K562 (cell line): ENCODE results near the gene FLII. TPM values are rescaled to one million over a fixed set of nuclear protein-coding genes. Genes with fewer than 3 reads are reported as not detected.

Experiments
- ATAC-seq: fragments of 200-7000 bp; cut with Tn5 transposase; 3 replicates; pipeline ENCODE4 v1.9.1; 2020; ENCODE audit warnings: moderate library complexity
- BruUV-seq: library from RNA; stranded (reverse); fragments of 400-500 nt; replicated peaks from 2 replicates; lab custom pipeline; 2021; lab: Mats Ljungman, UMichigan
- CTCF ChIA-PET: fragments of 300-600 bp; formaldehyde crosslinking; extraction: SDS; loops from one replicate; lab custom pipeline; 2021; ENCODE audit warnings: low intra/inter-chr PET ratio; lab: Yijun Ruan, JAX
- POLR2A ChIA-PET: fragments of 300-600, 350-650 bp; sonication (Branson Sonifier 250); formaldehyde crosslinking; extraction: SDS; loops from one replicate; lab custom pipeline; 2021; ENCODE audit warnings: antibody characterized with exemption, inconsistent platforms; lab: Yijun Ruan, JAX
- DNase-seq, 4 experiments: peaks; one replicate each; pipeline versions ENCODE4 v3.0.0 to v3.0.0-alpha.2; 2011 to 2018; ENCODE audit warnings: low spot score in 3 of 4, mixed read lengths in 3 of 4; ENCODE audit errors: extremely low read depth in 1 of 4
- FAIRE-seq: peaks from 2 replicates; lab custom pipeline; 2011; peaks lifted over from hg19 to GRCh38; lab: Jason Lieb, UNC
- H2AFZ ChIP-seq: 2 replicates; pipeline ENCODE4 v1.6.0; 2011; ENCODE audit warnings: low read depth, low read length, control low read depth, inconsistent platforms
- H3K27ac ChIP-seq: fragments of 200-600 bp; 3 replicates; pipeline ENCODE4 v1.8.0; 2011; ENCODE audit warnings: low read depth, mild to moderate bottlenecking, control low read depth, inconsistent platforms, low read length, moderate library complexity, mixed read lengths; ENCODE audit errors: extremely low read depth
- H3K27me3 ChIP-seq, 2 experiments: fragments of 300-600 bp in 1 of 2; 2 replicates in 1 of 2; 3 replicates in 1 of 2; pipeline versions ENCODE4 v1.6.0 to v1.8.0; 2011; ENCODE audit warnings: inconsistent platforms in 2 of 2, low read length in 2 of 2, mild to moderate bottlenecking in 1 of 2, mixed read lengths in 1 of 2, moderate library complexity in 1 of 2; ENCODE audit not compliant: control insufficient read depth in 2 of 2, insufficient read depth in 2 of 2
- H3K36me3 ChIP-seq: fragments of 300-600 bp; 3 replicates; pipeline ENCODE4 v1.8.0; 2011; ENCODE audit warnings: mild to moderate bottlenecking, low read length, inconsistent platforms; ENCODE audit not compliant: control insufficient read depth, insufficient read depth
- H3K4me1 ChIP-seq, 2 experiments: fragments of 200-600 bp in 1 of 2; replicated peaks in 1 of 2; 2 replicates in 1 of 2; 3 replicates in 1 of 2; pipeline versions ENCODE4 v1.5.1 to v1.8.0; 2011; ENCODE audit warnings: inconsistent platforms in 2 of 2, low read length in 2 of 2, mild to moderate bottlenecking in 1 of 2, mixed read lengths in 1 of 2, moderate library complexity in 1 of 2; ENCODE audit not compliant: control insufficient read depth in 2 of 2, insufficient read depth in 2 of 2
- H3K4me2 ChIP-seq: 2 replicates; pipeline ENCODE4 v1.6.1; 2011; ENCODE audit warnings: low read length, control low read depth, inconsistent platforms, mixed read lengths; ENCODE audit not compliant: insufficient read depth
- H3K4me3 ChIP-seq: fragments of 200-600 bp; sonication (generic), shearing (Covaris generic); 2 replicates; pipeline ENCODE4 v1.5.1; 2016; ENCODE audit warnings: control low read depth, inconsistent platforms
- H3K79me2 ChIP-seq: fragments of 200-600 bp; 3 replicates; pipeline ENCODE4 v1.8.0; 2011; ENCODE audit warnings: low read length, inconsistent platforms; ENCODE audit not compliant: control insufficient read depth, insufficient read depth
- H3K9ac ChIP-seq, 2 experiments: 2 replicates each; pipeline versions ENCODE4 v1.6.0 to v1.6.1; 2011; ENCODE audit warnings: low read depth in 2 of 2, low read length in 2 of 2, control low read depth in 1 of 2, inconsistent platforms in 1 of 2, mild to moderate bottlenecking in 1 of 2, mixed read lengths in 1 of 2; ENCODE audit not compliant: insufficient read depth in 1 of 2
- H3K9me1 ChIP-seq: one replicate; pipeline ENCODE4 v1.6.0; 2011; ENCODE audit warnings: inconsistent platforms, mild to moderate bottlenecking, low read length, moderate library complexity; ENCODE audit not compliant: control insufficient read depth, insufficient read depth
- H3K9me3 ChIP-seq: replicated peaks from 2 replicates; pipeline ENCODE4 v1.5.1; 2011; ENCODE audit warnings: low read depth, low read length, inconsistent platforms; ENCODE audit not compliant: control insufficient read depth, insufficient read depth
- H4K20me1 ChIP-seq: replicated peaks from 2 replicates; pipeline ENCODE4 v1.6.1; 2011; ENCODE audit warnings: low read length, inconsistent platforms, mixed read lengths; ENCODE audit not compliant: control insufficient read depth, insufficient read depth
- NFRKB ChIP-seq: fragments of 450-650 bp; IDR thresholded peaks from 2 replicates; pipeline ENCODE4 v1.6.1; 2016; ENCODE audit warnings: low read depth
- POLR2A ChIP-seq: fragments of 450-650 bp; conservative IDR thresholded peaks from 2 replicates; pipeline ENCODE4 v1.6.1; 2016
- ZC3H8 ChIP-seq: fragments of 450-650 bp; IDR thresholded peaks from 2 replicates; pipeline ENCODE4 v1.6.1; 2017
- WGBS: fragments of 100-300 bp; shearing (Covaris generic); methylation state at CpG from one replicate; pipeline ENCODE4 v1.1.6; 2016; ENCODE audit warnings: low coverage, mixed read lengths; ENCODE audit not compliant: insufficient coverage; ENCODE audit errors: missing lambda C conversion rate; 5-methylcytosine and 5-hydroxymethylcytosine counted together
- in situ Hi-C: fragments of 300-500 bp; cut with MboI; formaldehyde crosslinking; loops from 4 replicates; pipeline ENCODE4 v1.15.0; 2018; ENCODE audit warnings: inconsistent platforms, mixed read lengths
- intact Hi-C: fragments of 100-400 bp; cut with micrococcal nuclease; formaldehyde crosslinking; loops from 2 replicates; pipeline ENCODE4 v1.14.2; 2022
- polyA plus RNA-seq, 8 experiments: library from polyadenylated mRNA; depleted of rRNA in 4 of 8; stranded (reverse) in 5 of 8; unstranded in 3 of 8; fragments of >200 nt; fragmentation: Nextera tagmentation in 2 of 8; fragmentation: Illumina TruSeq in 1 of 8; extraction: Ambion mirVana in 2 of 8; extraction: Trizol in 1 of 8; gene quantifications; 2 replicates each; pipeline versions ENCODE4 v1.2.1 to v1.2.3, GENCODE V29; 2011 to 2014; ENCODE audit warnings: inconsistent platforms in 1 of 8, missing spikeins in 1 of 8
- total RNA-seq, 7 experiments: library from RNA; depleted of rRNA in 6 of 7; stranded (reverse); fragments of >200 nt in 6 of 7; fragmentation: Illumina TruSeq in 2 of 7; extraction: Trizol in 2 of 7; gene quantifications; 2 replicates each; pipeline versions ENCODE4 v1.2.1 to v1.2.3, GENCODE V29; 2011 to 2021; ENCODE audit warnings: low replicate concordance in 1 of 7
- TF ChIP-seq, protein P1 (sequence below): fragments of 450-650 bp; IDR thresholded peaks from 2 replicates; pipeline ENCODE4 v1.6.1; 2018; ENCODE audit not compliant: partially characterized antibody

FLII gene
- total and polyA plus RNA-seq, 9 of the 15 experiments (the other 6 are each of a cell fraction or from before 2014, with no cell fraction given), result 11.7 to 126 (median 82.5) TPM

GRCh38 chr17:18270046-18270931 lies 11.8 kb upstream of the FLII start:
- H3K79me2 ChIP-seq, result no peaks in the 10 kb centered on the region
- intact Hi-C loops (no loop called here), in situ Hi-C loops (loop anchor here (5.0 kb wide), 1 partner anchor 37 kb away; no protein-coding TSS in a partner anchor)
- ChIA-PET POLR2A (interaction anchor here (0.6 to 2.5 kb wide), 5 partner anchors 9 to 22 kb away, joined by 3 to 9 read pairs (median 5); partner anchors contain the start of genes FLII and MIEF2), CTCF (no interaction called here)
- no TSS peak for BruUV-seq
- DNase-seq (no peak), ATAC-seq (no peak), FAIRE-seq (no peak)
- H3K9me3 ChIP-seq, result no peaks in the 10 kb centered on the region
- H3K9me1 ChIP-seq, result no peaks in the 10 kb centered on the region
- no peak overlapping the region for H2AFZ ChIP-seq
- no peak overlapping the region for H3K4me3 ChIP-seq
- no peaks in the 10 kb centered on the region for H3K27me3 ChIP-seq
- no peak overlapping the region for H3K9ac ChIP-seq
- peaks cover 20% of the 10 kb centered on the region; the same call in 2 of the 3 replicates for H3K36me3 ChIP-seq
- WGBS, result 80% methylated on average over 12 of the region's 14 CpGs
- no peaks in the 10 kb centered on the region for H4K20me1 ChIP-seq
- H3K4me1 ChIP-seq, result no peaks in the 10 kb centered on the region
- TF ChIP-seq POLR2A (peak; percentile 46; the same call in 1 of the 2 replicates), NFRKB (no peak), ZC3H8 (no peak)
- TF ChIP-seq, protein P1, sequence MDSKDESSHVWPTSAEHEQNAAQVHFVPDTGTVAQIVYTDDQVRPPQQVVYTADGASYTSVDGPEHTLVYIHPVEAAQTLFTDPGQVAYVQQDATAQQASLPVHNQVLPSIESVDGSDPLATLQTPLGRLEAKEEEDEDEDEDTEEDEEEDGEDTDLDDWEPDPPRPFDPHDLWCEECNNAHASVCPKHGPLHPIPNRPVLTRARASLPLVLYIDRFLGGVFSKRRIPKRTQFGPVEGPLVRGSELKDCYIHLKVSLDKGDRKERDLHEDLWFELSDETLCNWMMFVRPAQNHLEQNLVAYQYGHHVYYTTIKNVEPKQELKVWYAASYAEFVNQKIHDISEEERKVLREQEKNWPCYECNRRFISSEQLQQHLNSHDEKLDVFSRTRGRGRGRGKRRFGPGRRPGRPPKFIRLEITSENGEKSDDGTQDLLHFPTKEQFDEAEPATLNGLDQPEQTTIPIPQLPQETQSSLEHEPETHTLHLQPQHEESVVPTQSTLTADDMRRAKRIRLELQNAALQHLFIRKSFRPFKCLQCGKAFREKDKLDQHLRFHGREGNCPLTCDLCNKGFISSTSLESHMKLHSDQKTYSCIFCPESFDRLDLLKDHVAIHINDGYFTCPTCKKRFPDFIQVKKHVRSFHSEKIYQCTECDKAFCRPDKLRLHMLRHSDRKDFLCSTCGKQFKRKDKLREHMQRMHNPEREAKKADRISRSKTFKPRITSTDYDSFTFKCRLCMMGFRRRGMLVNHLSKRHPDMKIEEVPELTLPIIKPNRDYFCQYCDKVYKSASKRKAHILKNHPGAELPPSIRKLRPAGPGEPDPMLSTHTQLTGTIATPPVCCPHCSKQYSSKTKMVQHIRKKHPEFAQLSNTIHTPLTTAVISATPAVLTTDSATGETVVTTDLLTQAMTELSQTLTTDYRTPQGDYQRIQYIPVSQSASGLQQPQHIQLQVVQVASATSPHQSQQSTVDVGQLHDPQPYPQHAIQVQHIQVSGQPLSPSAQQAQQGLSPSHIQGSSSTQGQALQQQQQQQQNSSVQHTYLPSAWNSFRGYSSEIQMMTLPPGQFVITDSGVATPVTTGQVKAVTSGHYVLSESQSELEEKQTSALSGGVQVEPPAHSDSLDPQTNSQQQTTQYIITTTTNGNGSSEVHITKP, result no peak
- H3K27ac ChIP-seq, result no peak overlapping the region
- H3K4me2 ChIP-seq, result no peak overlapping the region
